GM19324 (cell line): ENCODE measurements around the gene ATP5F1B.

Experiments
- ATAC-seq: cut with Tn5 transposase; IDR thresholded peaks from one replicate; pipeline ENCODE4 v1.9.1; 2021; ENCODE audit warnings: mild to moderate bottlenecking, moderate library complexity; ENCODE audit not compliant: unreplicated experiment, low FRiP score

The ATP5F1B gene

DNA sequence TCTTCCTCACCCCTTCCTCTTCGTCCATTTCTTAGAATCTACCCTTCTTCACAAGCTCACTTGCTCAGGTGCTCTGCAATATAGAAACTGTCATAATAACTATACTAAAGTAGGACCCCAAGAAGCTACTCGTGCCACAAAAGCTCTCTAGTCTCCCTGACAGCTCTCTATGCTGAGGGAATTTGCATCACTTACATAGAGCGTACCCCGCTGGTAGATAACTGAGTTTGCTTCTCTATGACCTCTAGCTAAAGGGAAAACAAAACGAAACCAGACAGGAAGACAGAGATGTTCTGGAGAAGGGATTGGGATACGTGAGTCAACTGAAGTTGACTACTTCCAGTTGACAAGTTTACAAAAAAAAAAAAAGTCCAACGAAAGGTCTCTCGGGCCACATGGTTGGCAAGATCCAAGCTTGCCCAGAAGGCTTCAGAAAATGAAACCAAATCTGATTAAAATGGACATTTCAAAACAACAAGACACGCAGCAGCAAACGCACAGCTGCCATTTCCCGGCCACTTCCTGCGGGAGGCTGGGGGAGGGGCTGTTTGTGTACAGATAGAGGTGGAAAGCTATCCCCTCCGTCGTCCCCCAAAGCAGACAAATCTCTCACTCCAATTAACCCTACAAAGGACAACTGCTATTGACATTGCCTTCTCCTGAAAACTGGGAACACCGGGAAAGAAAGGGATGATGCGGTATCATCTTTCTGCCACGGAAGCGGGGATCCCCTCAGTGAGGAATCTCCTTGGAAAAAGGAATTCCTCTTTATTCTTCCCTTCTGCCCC is 16.9 kb downstream of the ATP5F1B start:
- no peak for ATAC-seq

DNA sequence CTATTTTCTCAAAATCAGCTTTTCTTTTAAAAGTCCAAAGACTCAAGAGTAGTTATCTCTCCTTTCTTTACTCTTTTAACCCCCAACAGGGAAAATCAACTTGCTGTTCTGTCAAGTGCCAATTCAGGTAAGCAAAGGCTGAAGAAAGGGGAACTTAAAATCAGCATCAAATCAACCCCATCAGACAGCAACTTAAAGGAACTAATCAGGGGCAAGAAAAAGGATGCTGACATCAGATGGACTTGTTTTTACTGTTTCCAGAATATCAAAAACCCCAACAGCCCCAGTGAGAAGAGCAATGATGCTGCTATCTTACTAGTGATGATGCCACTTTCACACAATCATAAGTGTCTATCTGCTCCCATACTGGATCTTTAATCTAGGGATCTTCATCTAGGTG is 19.1 kb downstream of the ATP5F1B start:
- ATAC-seq: no peak

DNA sequence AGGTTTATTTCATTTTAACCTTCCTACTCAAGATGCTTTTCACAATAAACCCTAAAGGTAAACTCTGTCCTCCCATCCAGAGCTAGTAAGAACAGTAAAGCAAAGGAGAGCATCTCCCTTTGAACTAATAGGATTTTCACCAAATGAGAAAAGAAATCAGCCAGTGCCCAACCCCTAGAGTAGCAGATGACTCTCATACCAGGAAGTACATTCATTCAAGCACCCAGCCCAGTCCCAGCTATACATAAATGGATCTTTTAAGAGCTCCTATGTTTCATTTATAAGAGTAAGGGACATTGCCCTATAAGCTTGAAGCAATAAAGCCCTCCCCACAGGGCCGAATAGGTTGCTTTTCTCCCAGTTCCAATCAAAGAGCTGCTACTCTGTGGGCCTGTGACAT is 23.2 kb downstream of the ATP5F1B start:
- no peak for ATAC-seq

DNA sequence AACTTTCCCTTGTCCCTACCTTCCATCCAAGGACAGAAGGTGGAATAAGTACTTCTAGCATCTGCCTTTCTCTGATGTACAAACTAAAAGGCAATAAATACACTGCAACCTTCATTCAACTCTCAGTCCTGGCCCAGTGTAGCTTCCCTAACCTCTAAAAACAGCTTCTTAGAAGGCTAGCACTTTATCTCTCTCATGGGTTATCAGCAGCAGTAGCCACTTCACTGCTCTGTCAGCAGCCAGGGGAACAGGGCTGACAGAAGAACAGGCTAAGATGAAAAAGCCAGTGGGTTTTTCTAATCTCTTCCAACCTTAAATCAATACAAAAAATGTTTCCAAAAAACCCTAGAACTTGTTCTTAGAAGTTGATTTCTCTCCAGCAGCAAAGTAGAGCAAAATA is 28.9 kb downstream of the ATP5F1B start:
- no peak for ATAC-seq

DNA sequence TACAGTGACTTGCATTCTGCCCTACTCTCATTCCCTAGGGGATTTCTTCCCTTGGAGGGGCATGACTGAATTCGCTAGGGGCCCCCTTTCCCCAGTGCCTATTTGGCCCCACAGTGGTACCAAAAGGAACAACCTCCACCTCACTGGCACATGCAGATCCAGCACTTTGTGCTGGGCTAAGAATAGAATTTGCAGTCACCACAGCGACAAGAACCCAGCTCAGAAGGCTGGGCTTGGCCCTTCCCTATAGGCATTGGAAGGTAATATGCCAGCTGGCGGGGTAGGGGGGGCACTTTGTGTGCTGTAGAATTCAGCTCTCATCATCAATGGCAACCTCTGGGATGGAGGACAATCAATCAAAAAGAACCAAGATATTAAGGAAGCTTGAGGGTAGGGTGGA is 29.5 kb downstream of the ATP5F1B start:
- ATAC-seq: no peak

DNA sequence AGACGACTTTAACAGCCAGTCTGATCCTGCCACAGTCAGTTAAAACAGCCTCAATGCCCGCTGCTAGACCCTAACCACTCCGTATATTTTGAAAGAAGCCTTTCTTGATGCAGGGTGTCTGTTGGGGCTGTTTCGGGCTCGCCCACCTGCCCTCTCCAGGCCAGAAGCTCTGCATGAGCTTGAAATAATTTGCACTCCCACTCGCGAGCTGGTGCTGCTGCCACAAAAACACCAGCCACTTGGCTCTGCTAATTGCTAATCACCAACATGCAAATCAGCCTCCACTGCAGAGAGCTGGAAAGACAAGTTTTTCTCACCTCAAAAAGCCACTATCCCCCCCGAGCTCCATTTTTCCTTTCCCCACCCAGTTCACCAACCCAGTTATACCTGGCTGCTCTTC is 31.2 kb downstream of the ATP5F1B start:
- no peak for ATAC-seq

DNA sequence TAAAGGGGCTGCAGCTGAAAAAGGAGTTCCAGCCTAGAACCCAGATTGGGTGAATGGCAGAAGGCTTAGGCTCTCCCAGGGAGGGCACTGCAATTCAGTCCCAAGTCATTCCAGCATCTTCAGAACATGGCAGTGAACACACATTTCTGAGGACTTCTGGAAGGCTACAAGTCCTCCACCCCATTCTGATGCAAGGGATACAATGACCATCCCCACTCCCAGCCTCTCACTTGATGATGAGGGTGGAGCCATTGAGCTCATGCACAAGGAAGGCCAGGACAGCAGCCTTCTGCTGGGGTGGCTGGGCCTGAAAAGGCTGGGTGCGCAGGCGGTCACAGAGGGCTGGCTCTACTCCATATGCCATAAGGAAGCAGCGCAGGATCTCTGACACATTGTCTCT is 41.4 kb downstream of the ATP5F1B start:
- no peak for ATAC-seq

DNA sequence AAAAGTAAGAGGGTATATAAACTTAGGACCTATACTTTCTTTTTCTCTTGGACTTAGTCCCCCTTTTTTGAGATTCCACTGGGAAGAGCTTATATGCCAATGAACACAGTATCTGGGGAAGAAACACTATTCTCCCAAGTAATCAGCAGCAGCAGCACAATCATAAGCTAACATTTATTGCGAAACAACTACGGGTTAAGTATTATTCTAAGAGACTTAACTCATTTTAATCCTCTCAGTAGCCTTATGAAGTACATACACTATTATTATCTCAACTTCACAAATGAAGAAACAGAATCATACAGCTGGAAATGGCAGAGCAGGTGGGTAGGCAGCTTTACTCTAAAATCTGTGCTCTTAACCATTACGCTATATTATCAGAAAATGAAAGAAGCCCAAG is 43.5 kb downstream of the ATP5F1B start:
- no peak for ATAC-seq

DNA sequence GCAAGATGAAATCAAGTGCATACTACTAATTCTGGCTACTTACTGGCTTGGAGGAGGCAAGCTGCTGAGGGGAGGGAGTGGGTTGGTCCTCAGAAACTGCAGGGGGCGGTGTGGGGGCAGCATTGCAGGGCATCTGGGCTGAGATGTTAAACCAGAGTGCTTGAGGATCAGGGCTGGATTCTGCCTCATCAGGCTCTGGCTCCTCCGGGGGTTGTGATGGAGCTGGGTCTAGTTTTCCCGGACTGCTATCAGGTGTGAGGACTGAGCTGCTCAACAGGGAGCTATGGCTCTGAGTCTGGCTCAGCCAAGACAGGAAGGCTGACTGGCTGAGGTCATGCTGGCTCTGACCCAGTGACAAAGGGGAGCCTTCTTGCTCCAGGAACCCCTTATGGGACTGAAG is 44.3 kb downstream of the ATP5F1B start:
- no peak for ATAC-seq

DNA sequence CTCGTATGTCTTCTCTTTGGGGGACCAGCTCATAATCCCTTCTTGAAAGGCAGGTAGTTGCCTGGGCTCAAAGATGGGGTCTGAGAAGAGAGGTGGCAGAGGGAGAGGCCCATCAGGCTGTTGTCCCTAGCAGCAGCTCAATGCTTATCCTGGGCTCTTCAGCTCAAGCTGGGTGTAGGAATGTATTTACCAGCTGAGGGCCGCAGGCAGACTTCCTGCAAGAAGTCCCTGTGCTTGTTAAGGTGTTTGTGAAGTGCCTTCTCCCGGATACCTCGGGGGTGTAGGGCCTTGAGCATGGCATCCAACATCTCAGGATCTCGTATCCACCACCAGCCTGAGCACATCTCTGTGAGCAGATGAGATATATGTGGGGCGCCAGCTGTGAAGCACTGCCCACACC is 45.0 kb downstream of the ATP5F1B start:
- no peak for ATAC-seq

DNA sequence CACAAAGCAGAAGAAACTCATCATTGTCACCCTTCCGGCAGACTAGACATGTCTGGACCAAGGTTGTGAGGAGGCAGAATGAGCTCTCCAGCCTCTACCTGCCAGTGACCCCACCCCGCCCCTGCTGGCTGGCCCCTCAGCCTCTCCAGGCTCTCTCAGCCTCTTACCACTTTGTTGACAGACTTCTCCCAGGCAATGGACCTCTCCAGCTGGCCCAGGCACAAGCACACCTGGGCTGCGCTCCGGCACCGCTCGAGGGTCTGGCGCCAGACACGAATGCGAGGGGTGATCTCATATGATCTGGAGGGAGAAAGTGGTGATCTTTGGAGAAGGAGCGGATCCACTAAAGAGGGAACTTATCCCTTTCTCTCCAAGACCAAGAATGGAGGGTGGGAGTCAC is 46.0 kb downstream of the ATP5F1B start:
- no peak for ATAC-seq

DNA sequence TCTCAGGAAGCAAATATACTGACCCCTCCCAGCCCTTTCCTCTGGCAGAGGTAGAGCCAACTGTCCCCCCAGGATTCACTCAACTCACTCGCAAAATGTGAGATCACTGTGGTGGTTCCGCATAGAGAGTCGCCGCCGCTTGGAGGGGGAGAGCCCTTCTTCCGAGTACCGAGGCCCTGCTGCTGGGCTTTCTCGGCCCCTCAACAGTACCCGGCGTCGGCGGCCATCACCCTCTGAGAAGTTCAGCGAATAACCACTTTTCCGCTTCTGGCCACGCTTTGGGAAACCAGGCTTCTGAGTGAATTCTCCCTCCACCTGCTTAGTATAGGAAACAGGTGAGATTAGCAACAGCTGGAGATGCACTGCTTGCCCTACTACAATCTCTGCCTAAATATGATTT is 46.7 kb downstream of the ATP5F1B start:
- ATAC-seq: no peak

DNA sequence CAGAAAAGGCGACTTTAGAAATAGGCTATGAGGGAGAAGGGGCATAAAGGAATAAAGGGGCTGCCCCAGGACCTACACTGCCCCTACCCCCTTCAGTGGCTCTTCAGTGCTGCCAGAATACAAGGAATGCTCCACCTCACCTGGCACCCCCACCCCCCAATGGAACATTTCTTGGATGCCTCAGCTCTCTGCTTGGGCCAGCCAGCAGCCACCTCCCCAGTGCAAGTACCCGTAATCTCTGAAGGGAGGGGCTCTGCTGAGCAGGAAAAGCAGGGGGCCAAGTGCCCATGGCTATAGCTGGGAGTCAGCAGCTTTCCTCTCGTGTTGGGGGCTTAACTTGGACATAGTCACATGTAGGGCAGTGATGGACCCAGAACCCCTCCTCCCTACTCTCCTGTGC is 49.0 kb downstream of the ATP5F1B start:
- no peak for ATAC-seq

DNA sequence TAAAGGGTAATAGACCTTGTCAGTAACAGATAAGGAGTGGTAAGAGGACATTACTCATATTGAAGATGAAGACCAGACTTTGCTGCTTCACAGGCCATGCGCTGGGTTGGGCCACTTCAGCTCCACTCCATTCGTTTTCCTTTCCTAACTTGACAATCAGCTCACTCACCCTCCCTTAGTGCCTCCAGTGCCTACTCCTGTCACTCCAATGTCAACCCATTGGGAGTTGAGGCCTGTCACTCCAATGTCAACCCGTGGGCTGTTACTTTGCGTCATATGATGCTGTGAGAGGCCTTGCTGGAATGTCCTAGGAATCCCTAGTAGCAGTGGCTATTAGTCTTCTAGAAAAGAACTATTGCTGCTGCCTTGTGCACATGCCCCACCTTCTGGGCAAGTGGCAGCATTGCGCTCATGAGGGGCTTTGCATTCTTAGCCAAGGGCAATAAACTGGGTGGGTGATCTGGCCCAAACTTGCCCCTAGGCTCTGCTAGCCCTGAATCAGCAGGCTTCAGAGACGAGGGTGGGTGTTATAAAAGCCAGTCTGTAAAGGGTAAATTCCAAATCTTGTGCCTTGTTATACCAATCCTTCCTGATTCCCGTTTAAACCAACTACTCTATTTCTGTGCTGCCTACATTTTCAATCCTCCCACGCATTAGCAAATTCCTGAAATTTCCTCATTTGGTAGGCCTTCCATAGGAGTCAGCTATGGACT is 51.7 kb downstream of the ATP5F1B start:
- no peak for ATAC-seq

DNA sequence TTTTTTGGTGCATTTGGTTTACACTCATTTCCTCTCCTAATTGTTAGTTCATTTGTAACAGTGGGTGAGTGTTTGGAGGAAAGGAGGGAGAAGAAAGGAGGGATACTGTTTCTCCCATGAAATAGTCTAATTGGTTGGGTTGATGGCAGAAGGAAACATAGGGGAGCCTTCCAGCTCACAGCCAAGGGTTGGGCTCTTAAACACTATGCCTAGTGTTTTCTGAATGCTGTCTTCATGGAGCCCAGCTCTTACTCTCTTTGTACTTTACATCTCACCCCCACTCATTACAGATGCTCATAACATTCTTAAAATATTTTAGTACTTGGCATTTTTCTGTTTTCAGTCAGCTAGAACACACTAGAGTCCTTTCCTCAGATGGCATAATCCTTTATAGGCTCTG is 53.8 kb downstream of the ATP5F1B start:
- ATAC-seq: no peak

DNA sequence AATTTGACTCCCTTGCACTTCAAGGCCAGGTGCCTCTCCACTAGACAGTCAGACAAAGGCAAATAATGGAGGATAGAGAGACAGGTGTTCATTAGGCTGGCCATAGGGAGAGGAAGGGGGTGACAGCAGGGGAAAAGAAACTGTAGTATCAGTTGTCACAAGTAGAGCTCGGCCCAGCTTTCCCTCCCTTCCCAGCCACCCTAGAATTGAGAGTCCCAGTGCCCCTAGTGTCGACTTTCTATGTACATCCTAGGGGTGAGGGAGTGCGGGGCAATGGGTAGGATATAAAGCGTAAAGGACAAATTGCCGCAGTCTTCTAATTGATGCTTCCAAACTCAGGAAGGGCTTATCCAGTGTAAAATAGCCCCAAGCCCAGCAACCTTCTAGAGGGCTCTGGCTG is 54.7 kb downstream of the ATP5F1B start:
- ATAC-seq: no peak

DNA sequence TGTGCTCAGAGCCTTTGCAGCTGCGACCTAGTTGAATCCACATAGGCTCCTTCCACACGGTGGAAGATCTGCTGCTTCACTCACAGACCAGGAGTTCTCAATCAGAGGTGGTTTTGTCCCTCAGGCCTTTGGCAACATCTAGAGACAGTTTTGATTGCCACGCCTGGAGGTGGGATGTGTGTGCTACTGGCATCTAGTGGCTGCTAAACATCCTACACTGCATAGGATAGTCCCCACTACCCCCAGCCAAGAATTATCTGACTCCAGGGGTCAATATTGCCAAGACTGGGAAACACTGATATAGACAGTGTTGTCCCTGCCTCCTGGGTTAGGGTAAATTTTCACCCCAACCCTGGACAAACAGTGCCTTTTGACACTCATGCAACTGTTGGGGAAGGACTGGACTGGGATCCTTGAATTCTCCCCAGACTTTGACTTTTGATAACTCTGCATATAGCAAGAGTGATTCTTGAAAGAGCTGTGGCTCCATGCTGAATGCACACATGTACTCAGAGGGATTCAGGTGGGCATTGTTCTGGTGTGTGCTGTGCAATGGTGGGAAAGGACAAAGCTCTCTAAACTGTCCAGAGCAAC is 55.5 kb downstream of the ATP5F1B start:
- ATAC-seq: no peak

DNA sequence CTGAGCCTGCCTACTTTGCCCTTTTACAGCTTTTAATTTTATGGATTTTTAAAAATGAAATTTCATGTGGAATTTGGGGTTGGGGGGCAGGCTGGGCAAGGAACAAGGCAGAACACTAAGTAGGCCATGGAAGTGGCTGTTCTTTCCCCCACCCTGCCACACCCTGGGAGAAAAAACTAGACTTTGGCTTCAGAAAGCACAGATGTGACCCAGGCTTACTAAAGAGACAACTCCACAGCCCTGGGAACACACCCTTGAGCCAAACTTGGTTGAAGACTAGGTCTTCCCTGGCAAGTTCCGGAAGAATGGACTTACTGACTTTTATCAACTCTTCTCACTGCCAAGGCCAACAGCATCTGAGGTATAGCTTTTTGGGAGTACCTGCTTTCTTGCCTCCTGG is 56.0 kb downstream of the ATP5F1B start:
- no peak for ATAC-seq
